HG03460 (cell line): ENCODE results near the gene CXXC5.

Source experiments
- ATAC-seq: cut with Tn5 transposase; IDR thresholded peaks from one replicate; pipeline ENCODE4 v1.9.1; 2021; ENCODE audit not compliant: unreplicated experiment

Gene CXXC5

DNA sequence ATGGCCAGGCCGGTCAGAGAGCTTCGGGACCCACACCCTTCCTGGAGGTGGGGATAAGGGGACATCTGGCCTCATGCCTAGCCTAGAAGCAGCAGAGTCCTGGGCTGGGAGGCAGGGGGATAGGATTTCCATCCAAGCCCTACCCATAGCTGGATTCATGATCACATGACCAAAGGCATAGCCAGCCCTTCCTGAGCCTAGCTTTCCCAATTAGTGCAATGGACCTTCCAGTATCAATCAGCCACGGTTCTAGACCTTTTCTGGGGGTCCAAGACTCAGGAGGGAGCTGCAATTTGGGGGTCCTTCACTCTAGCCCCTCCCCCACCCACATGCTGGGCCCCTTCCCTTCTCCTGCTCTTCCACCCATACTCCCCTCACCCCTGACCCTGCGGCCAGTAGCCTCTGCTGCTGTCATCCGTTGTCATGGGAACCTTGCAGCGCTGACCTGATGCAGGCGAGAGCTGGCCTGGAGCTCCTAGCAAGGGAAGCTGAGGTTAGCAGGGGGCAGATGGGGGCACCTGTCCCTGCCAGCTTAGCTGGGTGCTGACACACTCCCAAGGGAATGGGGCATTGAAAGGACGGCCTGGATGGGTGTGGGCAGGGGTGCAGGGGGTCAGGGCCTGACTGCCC, 44.6 kb downstream of the CXXC5 start:
- ATAC-seq: no peak

GRCh38 chr5:139693676-139694364, 45.7 kb downstream of the CXXC5 start:
- ATAC-seq: no peak

DNA sequence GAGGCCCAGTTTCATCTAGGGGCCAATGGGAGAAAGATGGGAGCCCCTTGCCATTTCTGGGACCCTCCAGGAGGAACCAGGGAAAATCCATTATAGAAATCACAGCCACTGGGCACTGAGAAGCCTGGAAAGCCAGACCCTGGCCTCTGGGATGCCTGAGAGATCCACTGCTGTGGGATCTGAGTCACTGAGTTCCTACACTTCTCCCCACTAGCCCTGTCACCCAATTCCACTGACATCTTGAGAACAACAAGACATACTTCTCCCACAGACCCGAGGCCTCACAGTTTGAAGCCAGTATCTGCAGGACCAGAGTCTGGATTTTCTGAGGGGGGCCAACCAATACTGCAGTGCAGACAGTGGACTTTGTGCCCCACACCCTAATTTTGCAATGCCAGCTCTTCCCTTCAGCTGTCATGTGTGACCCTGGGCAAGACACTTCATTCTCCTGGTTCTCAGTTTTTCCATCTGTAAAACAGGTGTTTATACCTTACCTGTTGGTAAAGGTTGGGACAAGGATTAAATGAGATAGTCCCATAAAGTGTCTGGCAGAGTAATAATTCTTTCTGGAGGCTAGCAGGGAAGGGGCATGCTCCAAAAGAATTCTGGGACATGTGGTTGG, 46.5 kb downstream of the CXXC5 start:
- ATAC-seq: no peak

DNA sequence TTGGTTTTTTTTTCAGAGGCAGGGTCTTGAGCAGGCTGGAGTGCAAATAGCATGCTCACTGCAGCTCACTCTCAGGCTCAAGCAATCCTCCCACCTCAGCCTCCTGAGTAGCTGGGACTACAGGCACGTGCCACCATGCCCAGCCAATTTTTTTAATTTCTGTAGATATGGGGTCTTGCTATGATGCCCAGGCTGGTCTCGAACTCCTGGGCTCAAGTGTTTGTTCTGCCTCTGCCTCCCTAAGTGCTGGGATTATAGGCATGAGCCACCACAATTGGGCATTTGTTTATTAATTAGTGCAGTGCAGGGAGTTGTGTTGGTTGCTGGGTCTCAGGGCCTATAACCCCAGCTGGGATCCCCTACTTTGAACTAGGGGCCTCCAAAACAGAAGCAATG, 47.0 kb downstream of the CXXC5 start:
- no peak for ATAC-seq

DNA sequence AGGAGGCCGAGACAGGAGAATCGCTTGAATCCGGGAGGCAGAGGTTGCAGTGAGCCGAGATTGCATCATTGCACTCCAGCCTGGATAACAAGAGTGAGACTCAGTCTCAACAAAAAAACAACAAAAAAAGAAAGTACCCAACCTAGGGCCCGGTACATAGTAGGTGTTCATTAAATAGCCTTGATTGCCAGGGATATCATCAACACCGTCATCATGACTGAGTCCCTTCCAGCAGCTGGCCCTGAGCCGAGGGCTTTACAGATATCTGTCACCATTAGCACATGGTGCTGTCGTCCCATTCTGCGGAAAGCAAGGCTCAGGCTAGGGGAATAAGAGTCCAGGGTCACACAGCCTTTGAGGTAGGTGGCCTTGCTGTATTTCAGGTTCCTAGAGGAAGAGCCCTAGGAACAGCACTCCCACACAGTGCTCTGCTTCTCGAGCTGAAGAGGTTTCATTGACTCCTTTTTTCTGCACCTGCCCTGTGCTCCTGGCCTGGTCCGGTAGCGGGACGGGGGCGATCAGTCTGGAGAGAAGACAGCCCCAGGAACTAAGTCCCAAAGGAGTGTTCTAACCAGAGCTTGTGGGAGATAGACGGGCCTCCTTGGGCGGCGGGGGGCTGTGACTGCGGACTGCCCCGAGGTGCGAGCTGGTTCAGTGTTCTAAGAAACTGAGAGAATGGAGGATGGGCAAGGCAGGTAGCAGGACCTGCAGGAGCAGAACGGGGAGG, 48.2 kb downstream of the CXXC5 start:
- ATAC-seq: no peak

GRCh38 chr5:139696894-139697658, 48.9 kb downstream of the CXXC5 start:
- no peak for ATAC-seq

- no peak for ATAC-seq
Observed at GRCh38 chr5:139698490-139699146, 50.5 kb downstream of the CXXC5 start.

- no peak for ATAC-seq
Observed at GRCh38 chr5:139699351-139699750, 51.2 kb downstream of the CXXC5 start.

DNA sequence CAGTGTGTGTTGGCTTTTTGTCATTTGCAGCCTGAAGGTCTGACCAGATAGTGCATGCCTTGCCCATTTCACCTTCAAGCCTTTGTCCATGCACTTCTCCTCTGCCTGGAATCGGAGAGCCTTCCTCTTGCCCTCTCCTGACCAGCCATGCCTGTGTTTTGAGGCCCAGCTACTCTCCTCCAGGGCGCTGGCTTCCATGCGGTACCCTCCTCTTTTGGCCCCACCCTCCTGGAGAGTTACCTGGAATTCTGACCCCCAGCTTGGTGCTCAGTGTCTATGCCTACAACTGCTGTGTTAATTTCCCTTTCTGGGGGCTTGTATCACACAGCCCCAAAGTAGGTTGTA, 52.5 kb downstream of the CXXC5 start:
- ATAC-seq: no peak

DNA sequence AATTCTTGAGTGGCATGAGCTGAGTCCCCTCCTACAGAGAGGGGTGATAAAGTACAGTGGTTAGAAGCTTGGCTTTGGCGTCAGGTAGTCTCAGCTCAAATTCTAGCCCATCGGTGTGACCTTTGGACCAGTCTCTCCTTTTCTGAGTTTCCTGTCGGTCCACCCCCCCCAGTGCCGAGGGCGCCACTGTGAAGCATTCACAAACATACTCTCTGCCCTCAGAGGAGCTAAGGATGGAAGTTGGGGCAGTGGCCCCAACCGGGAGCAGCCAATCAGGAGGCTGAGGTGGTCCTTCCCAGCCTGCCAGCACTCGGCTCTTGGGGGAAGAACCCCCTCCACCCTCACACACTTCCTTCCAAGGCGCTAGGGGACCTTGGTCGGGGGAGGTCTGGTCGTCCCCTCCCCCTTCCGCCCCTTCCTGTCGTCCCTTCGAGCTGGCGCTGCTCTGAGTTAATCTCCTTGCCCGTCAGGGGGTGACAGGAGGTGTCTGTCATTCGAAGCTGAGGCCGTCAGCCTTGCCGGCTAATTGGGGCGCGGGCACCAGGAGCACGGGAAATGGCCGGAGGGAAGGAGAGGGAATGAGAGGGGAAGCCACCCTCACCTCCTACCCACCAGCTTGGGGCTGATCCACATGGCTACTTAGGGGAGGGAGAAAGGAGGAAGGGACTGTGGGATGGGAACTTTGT, 53.0 kb downstream of the CXXC5 start:
- no peak for ATAC-seq

GRCh38 chr5:139702548-139702947, 54.4 kb downstream of the CXXC5 start:
- no peak for ATAC-seq

- ATAC-seq: no peak
Observed at GRCh38 chr5:139704748-139705147, 56.6 kb downstream of the CXXC5 start.

GRCh38 chr5:139705191-139705590, 57.0 kb downstream of the CXXC5 start:
- no peak for ATAC-seq

GRCh38 chr5:139705655-139706587, 57.8 kb downstream of the CXXC5 start:
- no peak for ATAC-seq

GRCh38 chr5:139707445-139708003, 59.4 kb downstream of the CXXC5 start:
- ATAC-seq: no peak

- ATAC-seq: no peak
Observed at GRCh38 chr5:139708434-139708861, 60.3 kb downstream of the CXXC5 start.

GRCh38 chr5:139708877-139709581, 60.9 kb downstream of the CXXC5 start:
- ATAC-seq: no peak
